ENCODE data around the gene SELENOV. TPM values are rescaled to one million over a fixed set of nuclear protein-coding genes. Genes with fewer than 3 reads are reported as not detected.

SELENOV gene
- total and polyA plus RNA-seq, 10 donors, result not detected

GRCh38 chr19:39497996-39498797 lies 16.7 kb upstream of the SELENOV start:
- Histone ChIP-seq H3K27ac (no peak overlapping the region), H3K27me3 (replicated peaks in 1 of 7) (peaks cover 3 to 79% (median 45%) of the 10 kb centered on the region in 7 donors), H3K9me3 (no peaks in the 10 kb centered on the region), H3K36me3 (no peaks in the 10 kb centered on the region), H3K4me3 (peak overlapping the region in 6 of 8 donors; percentile 22 to 65 (median 26)), H3K4me1 (peaks cover 14 to 32% (median 28%) of the 10 kb centered on the region in 6 donors)
- WGBS, 5 donors, result 1 to 2% (median 1%) methylated on average over 38 to 40 of the region's 40 CpGs
- TF ChIP-seq CTCF (IDR thresholded peaks at IDR 0.05 in 8 of 11, conservative IDR thresholded peaks at IDR 0.05 in 3 of 11), result peak in 4 of 11 experiments; percentile 19 to 40 (median 35)
- no peak for TF ChIP-seq POLR2A (IDR thresholded peaks at IDR 0.05)
- TF ChIP-seq POLR2AphosphoS5 (IDR thresholded peaks at IDR 0.05), result peak in 1 of 3 donors; percentile 30
- no peak for DNase-seq
- intact Hi-C loops (cut with DNase I; ENCODE audit: low total_unique reads), result no loop called here

GRCh38 chr19:39498798-39499642 lies 15.9 kb upstream of the SELENOV start, which contains the start of gene DLL3:
Gene DLL3, plus strand, starts transcription at chr19:39498947. Its CDS starts 28 bp downstream, at chr19:39498975.
- peak within 1 kb of the TSS in 7 of 8 donors; percentile 20 to 65 (median 26) for H3K4me3 ChIP-seq
- H3K4me1 ChIP-seq, result peaks cover 14 to 33% (median 28%) of the 10 kb centered on the region in 6 donors
- peak; percentile 73 for DNase-seq
- peaks cover 3 to 88% (median 54%) of the 10 kb centered on the region in 7 donors for H3K27me3 ChIP-seq (replicated peaks in 1 of 7)
- H3K27ac ChIP-seq, result no peak within 1 kb of the TSS
- no peaks in the 10 kb centered on the region for H3K36me3 ChIP-seq
- intact Hi-C loops (cut with DNase I; ENCODE audit: low total_unique reads), result no loop called here
- TF ChIP-seq POLR2AphosphoS5 (IDR thresholded peaks at IDR 0.05) (no peak), POLR2A (IDR thresholded peaks at IDR 0.05) (no peak), CTCF (IDR thresholded peaks at IDR 0.05 in 8 of 11, conservative IDR thresholded peaks at IDR 0.05 in 3 of 11) (no peak)
- H3K9me3 ChIP-seq, result no peaks in the 10 kb centered on the region
- 2 to 3% (median 2%) methylated on average over 52 to 60 of the region's 60 CpGs for WGBS, 5 donors

GRCh38 chr19:39499932-39500331 lies 15.0 kb upstream of the SELENOV start:
- WGBS, 5 donors, result 76 to 88% (median 81%) methylated on average over 8 of the region's 8 CpGs
- TF ChIP-seq POLR2A (IDR thresholded peaks at IDR 0.05) (no peak), CTCF (IDR thresholded peaks at IDR 0.05 in 8 of 11, conservative IDR thresholded peaks at IDR 0.05 in 3 of 11) (no peak), POLR2AphosphoS5 (IDR thresholded peaks at IDR 0.05) (no peak)
- Histone ChIP-seq H3K27ac (no peak overlapping the region), H3K4me3 (no peak overlapping the region), H3K36me3 (no peaks in the 10 kb centered on the region), H3K9me3 (no peaks in the 10 kb centered on the region), H3K4me1 (peaks cover 14 to 33% (median 28%) of the 10 kb centered on the region in 6 donors), H3K27me3 (replicated peaks in 1 of 7) (peaks cover 3 to 97% (median 63%) of the 10 kb centered on the region in 7 donors)
- no peak for DNase-seq
- intact Hi-C loops (cut with DNase I; ENCODE audit: low total_unique reads), result no loop called here
